ENCODE data around the gene RPS6KB2. TPM values are rescaled to one million over a fixed set of nuclear protein-coding genes. Genes with fewer than 3 reads are reported as not detected.

RPS6KB2 gene
- total and polyA plus RNA-seq, 10 of the 15 experiments (the other 5 are each of a cell fraction or from before 2014, with no cell fraction given), result 0.39 to 101 (median 58.4) TPM

DNA sequence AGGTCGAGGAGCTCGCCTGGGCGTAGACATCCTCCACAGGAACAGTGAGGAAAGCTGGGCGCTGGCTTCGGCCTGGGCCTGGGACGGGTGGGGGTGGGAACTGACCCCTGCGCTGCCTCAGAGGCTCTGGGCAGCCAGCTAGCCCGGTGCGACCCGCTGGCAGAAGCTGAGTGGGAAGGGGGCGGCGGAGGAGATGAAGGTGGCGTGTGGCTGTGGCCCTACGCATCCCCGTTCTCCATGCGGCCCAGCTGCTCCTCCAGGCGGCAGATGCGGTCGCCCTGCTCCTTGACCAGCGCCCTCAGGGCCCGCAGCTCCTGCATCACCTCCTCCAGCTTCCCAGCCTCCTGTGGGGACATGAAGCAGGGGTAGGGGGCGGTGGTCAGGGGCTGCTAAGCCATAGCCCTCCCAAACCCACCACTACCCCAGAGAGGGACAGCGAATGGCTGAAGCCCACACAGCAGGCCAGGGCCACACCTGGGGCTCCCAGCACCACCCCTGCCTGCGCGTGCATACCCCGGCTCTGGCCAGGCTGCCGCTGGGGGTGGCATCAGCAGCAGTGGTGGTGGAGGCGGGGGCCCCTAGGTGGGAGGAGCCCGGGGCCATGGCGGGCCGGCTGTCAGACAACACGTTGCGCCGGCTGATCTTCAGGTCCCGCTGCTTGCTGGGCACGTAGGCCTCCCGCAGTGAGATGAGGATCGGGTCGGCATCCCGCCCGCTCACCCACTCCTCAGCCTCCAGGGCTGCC lies 10.0 kb downstream of the RPS6KB2 start:
- DNase-seq (ENCODE audit: low read depth, low spot score) (no peak), FAIRE-seq (peak; percentile 27), ATAC-seq (peak; percentile 51)
- H3K27me3 ChIP-seq (replicated peaks in 1 of 2; ENCODE audit: control insufficient read depth in 2 of 2, insufficient read depth in 2 of 2, low read length in 1 of 2), result no peaks in the 10 kb centered on the region
- in situ Hi-C loops (cut with MboI), result no loop called here
- H3K27ac ChIP-seq (ENCODE audit: control insufficient read depth, insufficient read depth), result peak overlapping the region; percentile 99
- peak overlapping the region; percentile 86 for H3K4me2 ChIP-seq (ENCODE audit: control insufficient read depth, insufficient read depth)
- no peaks in the 10 kb centered on the region for H3K9me3 ChIP-seq (replicated peaks; ENCODE audit: control insufficient read depth, insufficient read depth, low read length)
- no peak overlapping the region for H2AFZ ChIP-seq (ENCODE audit: control insufficient read depth, low read depth, low read length)
- ChIA-PET POLR2A (interaction anchor here (0.6 to 4.7 kb wide), 18 partner anchors 10 to 191 kb away, joined by 3 to 95 read pairs (median 6); partner anchors contain the start of genes AIP, CDK2AP2, GRK2 and NUDT8), SMC1A (ENCODE audit: uncharacterized antibody, unreplicated experiment) (interaction anchor here (0.7 to 4.2 kb wide), 13 partner anchors 9 to 198 kb away, joined by 3 to 46 read pairs (median 8); partner anchors contain the start of genes AIP, PITPNM1, PPP1CA and RAD9A), CTCF (interaction anchor here (0.7 to 4.3 kb wide), 18 partner anchors 10 to 141 kb away, joined by 3 to 53 read pairs (median 4); partner anchors contain the start of genes CDK2AP2, PPP1CA, RPS6KB2 and TBC1D10C), RAD21 (ENCODE audit: unreplicated experiment) (interaction anchor here (0.6 to 7.2 kb wide), 22 partner anchors 10 to 192 kb away, joined by 3 to 112 read pairs (median 6); partner anchors contain the start of genes AIP, CLCF1, NUDT8 and PITPNM1)
- intact Hi-C loops (cut with micrococcal nuclease; ENCODE audit: unreplicated experiment), result loop anchor here (5.0 kb wide), 1 partner anchor 36 kb away; the partner anchor contains the start of genes PPP1CA and TBC1D10C
- peaks cover 57% of the 10 kb centered on the region for H3K79me2 ChIP-seq (ENCODE audit: control insufficient read depth, insufficient read depth, low read length)
- H3K4me3 ChIP-seq, result peak overlapping the region; percentile 90
- under 1% methylated on average over 40 of the region's 41 CpGs for WGBS (ENCODE audit: insufficient coverage, insufficient replicate concordance, low lambda C conversion rate, missing lambda C conversion rate)
- no peaks in the 10 kb centered on the region for H4K20me1 ChIP-seq (ENCODE audit: control insufficient read depth, insufficient read depth)
- BruUV-seq (replicated peaks), result no TSS peak
- H3K9ac ChIP-seq (ENCODE audit: control insufficient read depth, insufficient read depth, low read length), result peak overlapping the region; percentile 99
- H3K4me1 ChIP-seq (ENCODE audit: control insufficient read depth, insufficient read depth, low read length), result peaks cover 36% of the 10 kb centered on the region
- peaks cover 6 to 19% of the 10 kb centered on the region in 2 experiments; a peak in 3 of 4 replicates for H3K36me3 ChIP-seq (ENCODE audit: control insufficient read depth in 2 of 2, insufficient read depth in 2 of 2, low read length in 1 of 2)
- TF ChIP-seq ZZZ3 (IDR thresholded peaks at IDR 0.05; ENCODE audit: control insufficient read depth, insufficient read length, low read depth) (no peak), ZNF274 (IDR thresholded peaks at IDR 0.05; ENCODE audit: insufficient read depth, insufficient read length) (no peak), ZNF24 (IDR thresholded peaks at IDR 0.05) (no peak), GABPA (IDR thresholded peaks at IDR 0.05; ENCODE audit: low read depth) (no peak), ZNF622 (IDR thresholded peaks at IDR 0.05) (no peak), NR2F1 (conservative IDR thresholded peaks at IDR 0.05) (peak; percentile 21; the same call in 1 of the 2 replicates), CHD1 (IDR thresholded peaks at IDR 0.05; ENCODE audit: low read depth, low read length) (peak; percentile 37; the same call in 1 of the 2 replicates), IKZF1 (conservative IDR thresholded peaks at IDR 0.05) (peak; percentile 47; the same call in 1 of the 2 replicates), POLR2A (IDR thresholded peaks at IDR 0.05; ENCODE audit: low read depth, low read length) (peak; percentile 81), HDGF (IDR thresholded peaks at IDR 0.05) (peak; percentile 70; the same call in 1 of the 2 replicates), MEF2A (IDR thresholded peaks at IDR 0.05; ENCODE audit: insufficient read depth, low read depth, low read length) (no peak), POLR2AphosphoS5 (IDR thresholded peaks at IDR 0.05; ENCODE audit: low read length) (peak; percentile 43; the same call in 1 of the 2 replicates), CBX5 (IDR thresholded peaks at IDR 0.05; ENCODE audit: low read depth) (no peak), IKZF2 (IDR thresholded peaks at IDR 0.05) (no peak), GATAD2B (conservative IDR thresholded peaks at IDR 0.05; ENCODE audit: low read depth) (peak; percentile 61; the same call in 1 of the 2 replicates), MXI1 (IDR thresholded peaks at IDR 0.05; ENCODE audit: low read depth, low read length) (peak; percentile 75; the same call in 1 of the 2 replicates), SMAD5 (IDR thresholded peaks at IDR 0.05; ENCODE audit: low read depth) (peak; percentile 53; the same call in 1 of the 2 replicates), SUPT20H (IDR thresholded peaks at IDR 0.05; ENCODE audit: borderline replicate concordance, control insufficient read depth, low read depth, low read length) (no peak), LARP7 (IDR thresholded peaks at IDR 0.05) (peak; percentile 32; the same call in 1 of the 2 replicates), FOXM1 (IDR thresholded peaks at IDR 0.05; ENCODE audit: low read depth, low read length) (no peak), JUND (IDR thresholded peaks at IDR 0.05; ENCODE audit: low read depth, low read length) (no peak)
- TF ChIP-seq, protein P1, sequence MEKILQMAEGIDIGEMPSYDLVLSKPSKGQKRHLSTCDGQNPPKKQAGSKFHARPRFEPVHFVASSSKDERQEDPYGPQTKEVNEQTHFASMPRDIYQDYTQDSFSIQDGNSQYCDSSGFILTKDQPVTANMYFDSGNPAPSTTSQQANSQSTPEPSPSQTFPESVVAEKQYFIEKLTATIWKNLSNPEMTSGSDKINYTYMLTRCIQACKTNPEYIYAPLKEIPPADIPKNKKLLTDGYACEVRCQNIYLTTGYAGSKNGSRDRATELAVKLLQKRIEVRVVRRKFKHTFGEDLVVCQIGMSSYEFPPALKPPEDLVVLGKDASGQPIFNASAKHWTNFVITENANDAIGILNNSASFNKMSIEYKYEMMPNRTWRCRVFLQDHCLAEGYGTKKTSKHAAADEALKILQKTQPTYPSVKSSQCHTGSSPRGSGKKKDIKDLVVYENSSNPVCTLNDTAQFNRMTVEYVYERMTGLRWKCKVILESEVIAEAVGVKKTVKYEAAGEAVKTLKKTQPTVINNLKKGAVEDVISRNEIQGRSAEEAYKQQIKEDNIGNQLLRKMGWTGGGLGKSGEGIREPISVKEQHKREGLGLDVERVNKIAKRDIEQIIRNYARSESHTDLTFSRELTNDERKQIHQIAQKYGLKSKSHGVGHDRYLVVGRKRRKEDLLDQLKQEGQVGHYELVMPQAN (conservative IDR thresholded peaks at IDR 0.05), result peak; percentile 52; the same call in 1 of the 2 replicates
- TF ChIP-seq, protein P2, sequence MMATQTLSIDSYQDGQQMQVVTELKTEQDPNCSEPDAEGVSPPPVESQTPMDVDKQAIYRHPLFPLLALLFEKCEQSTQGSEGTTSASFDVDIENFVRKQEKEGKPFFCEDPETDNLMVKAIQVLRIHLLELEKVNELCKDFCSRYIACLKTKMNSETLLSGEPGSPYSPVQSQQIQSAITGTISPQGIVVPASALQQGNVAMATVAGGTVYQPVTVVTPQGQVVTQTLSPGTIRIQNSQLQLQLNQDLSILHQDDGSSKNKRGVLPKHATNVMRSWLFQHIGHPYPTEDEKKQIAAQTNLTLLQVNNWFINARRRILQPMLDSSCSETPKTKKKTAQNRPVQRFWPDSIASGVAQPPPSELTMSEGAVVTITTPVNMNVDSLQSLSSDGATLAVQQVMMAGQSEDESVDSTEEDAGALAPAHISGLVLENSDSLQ (IDR thresholded peaks at IDR 0.05), result no peak
